ENCODE data around the gene CDKAL1. TPM values are rescaled to one million over a fixed set of nuclear protein-coding genes. Genes with fewer than 3 reads are reported as not detected.
"Not testable (repeated sequence)": the region's sequence is repeated elsewhere in the genome, so short reads cannot be mapped to it uniquely, and the experiment has no call there.

The CDKAL1 gene
- total RNA-seq, 2 donors from 2014 or later, result 12.1 to 19.0 TPM

DNA sequence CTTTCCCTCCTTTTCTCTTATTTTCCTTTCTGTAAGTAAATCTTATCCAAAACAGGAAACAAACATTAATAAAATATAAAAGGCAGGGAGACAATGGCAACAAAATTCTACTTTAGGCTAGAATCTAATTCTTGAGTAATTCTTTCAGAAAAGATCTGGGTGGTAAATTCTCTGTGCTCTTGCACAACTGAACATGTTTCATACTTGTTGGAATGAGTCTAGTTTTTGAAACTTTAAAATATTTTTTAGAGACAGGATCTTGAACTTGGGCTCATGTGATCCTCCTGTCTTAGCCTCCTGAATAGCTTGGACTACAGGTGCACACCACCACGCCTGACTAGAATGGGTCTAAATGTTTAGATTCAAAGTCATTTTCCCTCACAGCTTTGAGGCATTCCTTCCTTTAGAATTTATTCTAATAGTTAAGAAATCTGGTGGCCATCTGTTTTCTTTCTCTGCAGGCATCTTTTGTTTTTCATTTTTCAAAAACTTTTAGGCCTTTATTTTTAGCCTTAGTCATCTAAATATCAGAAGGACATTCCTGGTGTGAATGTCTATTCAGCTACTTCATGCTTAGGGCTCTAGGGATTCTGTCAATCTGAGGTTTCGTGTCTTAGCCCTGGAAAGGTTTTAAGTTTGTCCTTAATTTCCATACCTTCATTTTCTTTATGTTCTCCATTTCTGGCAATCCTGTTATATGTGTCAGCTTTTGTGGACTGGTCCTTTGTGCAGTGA is 76.5 kb downstream of the CDKAL1 start:
- Histone ChIP-seq H3K9me3 (no peaks in the 10 kb centered on the region), H3K27ac (no peak overlapping the region), H3K4me1 (replicated peaks) (no peaks in the 10 kb centered on the region), H3K36me3 (no peaks in the 10 kb centered on the region), H3K27me3 (replicated peaks; ENCODE audit: insufficient read depth) (no peaks in the 10 kb centered on the region), H3K4me3 (no peak overlapping the region)
- WGBS, result 97% methylated on average over 2 of the region's 2 CpGs
- intact Hi-C loops (cut with DNase I), result no loop called here
- no peak for DNase-seq (ENCODE audit: low spot score)
- TF ChIP-seq, protein P1, sequence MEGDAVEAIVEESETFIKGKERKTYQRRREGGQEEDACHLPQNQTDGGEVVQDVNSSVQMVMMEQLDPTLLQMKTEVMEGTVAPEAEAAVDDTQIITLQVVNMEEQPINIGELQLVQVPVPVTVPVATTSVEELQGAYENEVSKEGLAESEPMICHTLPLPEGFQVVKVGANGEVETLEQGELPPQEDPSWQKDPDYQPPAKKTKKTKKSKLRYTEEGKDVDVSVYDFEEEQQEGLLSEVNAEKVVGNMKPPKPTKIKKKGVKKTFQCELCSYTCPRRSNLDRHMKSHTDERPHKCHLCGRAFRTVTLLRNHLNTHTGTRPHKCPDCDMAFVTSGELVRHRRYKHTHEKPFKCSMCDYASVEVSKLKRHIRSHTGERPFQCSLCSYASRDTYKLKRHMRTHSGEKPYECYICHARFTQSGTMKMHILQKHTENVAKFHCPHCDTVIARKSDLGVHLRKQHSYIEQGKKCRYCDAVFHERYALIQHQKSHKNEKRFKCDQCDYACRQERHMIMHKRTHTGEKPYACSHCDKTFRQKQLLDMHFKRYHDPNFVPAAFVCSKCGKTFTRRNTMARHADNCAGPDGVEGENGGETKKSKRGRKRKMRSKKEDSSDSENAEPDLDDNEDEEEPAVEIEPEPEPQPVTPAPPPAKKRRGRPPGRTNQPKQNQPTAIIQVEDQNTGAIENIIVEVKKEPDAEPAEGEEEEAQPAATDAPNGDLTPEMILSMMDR (IDR thresholded peaks at IDR 0.05), result no peak
- TF ChIP-seq POLR2A (IDR thresholded peaks at IDR 0.05) (no peak), POLR2AphosphoS5 (IDR thresholded peaks at IDR 0.05) (no peak)

DNA sequence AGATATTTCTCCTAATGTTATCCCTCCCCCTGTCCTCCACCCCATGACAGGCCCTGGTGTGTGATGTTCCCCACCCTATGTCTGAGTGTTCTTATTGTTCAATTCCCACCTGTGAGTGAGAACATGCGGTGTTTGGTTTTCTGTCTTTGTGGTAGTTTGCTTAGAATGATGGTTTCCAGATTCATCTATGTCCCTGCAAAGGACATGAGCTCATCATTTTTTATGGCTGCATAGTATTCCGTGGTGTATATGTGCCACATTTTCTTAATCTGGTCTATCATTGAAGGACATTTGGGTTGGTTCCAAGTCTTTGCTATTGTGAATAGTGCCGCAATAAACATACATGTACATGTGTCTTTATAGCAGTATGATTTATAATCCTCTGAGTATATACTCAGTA is 83.3 kb downstream of the CDKAL1 start:
- H3K27me3 ChIP-seq (replicated peaks; ENCODE audit: insufficient read depth); DNase-seq (ENCODE audit: low spot score); H3K4me1 ChIP-seq (replicated peaks); H3K27ac ChIP-seq; intact Hi-C loops (cut with DNase I); H3K9me3 ChIP-seq; H3K4me3 ChIP-seq; H3K36me3 ChIP-seq: not testable (repeated sequence)
- WGBS, result 90% methylated on average over 3 of the region's 3 CpGs

DNA sequence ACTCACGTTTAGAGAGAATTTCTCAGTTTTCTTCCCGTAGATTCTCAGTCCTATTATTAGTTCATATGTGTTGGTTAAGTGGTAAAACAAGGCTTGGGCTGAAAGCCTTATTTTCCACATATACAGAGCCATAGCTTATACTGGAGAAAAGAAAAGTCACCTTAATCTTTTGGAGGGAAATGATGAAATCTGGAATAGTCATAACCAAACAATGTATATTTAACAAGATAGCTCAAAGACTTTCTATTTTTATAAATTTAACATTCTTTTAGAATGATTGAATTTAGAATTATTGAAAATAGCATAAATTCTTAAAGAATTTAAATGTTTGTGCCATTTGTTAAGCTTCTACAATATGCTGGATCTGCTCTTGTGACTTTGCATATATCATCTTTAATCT is 85.8 kb downstream of the CDKAL1 start:
- intact Hi-C loops (cut with DNase I), result no loop called here
- Histone ChIP-seq H3K27ac (no peak overlapping the region), H3K4me3 (no peak overlapping the region), H3K9me3 (no peaks in the 10 kb centered on the region), H3K27me3 (replicated peaks; ENCODE audit: insufficient read depth) (no peaks in the 10 kb centered on the region), H3K4me1 (replicated peaks) (no peaks in the 10 kb centered on the region), H3K36me3 (no peaks in the 10 kb centered on the region)
- DNase-seq (ENCODE audit: low spot score), result no peak
- TF ChIP-seq POLR2A (IDR thresholded peaks at IDR 0.05) (no peak), POLR2AphosphoS5 (IDR thresholded peaks at IDR 0.05) (no peak)
- TF ChIP-seq, protein P1 (IDR thresholded peaks at IDR 0.05), result no peak
- 81% methylated on average over 2 of the region's 2 CpGs for WGBS

DNA sequence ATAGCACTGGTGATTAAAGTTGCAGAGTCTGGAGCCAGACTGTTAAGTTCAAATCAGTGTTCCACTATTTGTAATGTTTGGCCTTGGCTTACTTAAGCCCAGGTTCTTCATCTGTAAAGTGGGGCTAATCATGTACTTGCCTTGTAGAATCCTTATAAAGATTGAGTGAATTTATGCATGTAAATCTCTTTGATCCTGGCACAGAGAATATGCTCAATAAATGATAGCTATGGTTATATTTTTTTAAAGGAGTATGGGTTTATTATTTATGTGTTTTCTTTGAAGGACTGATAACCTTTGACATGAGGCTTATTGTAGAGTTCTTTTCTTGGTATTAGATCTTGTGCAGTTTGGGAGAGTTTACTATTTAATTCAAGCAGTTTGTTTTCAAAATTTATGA is 89.5 kb downstream of the CDKAL1 start:
- TF ChIP-seq, protein P1 (IDR thresholded peaks at IDR 0.05), result no peak
- TF ChIP-seq POLR2AphosphoS5 (IDR thresholded peaks at IDR 0.05) (no peak), POLR2A (IDR thresholded peaks at IDR 0.05) (no peak)
- Histone ChIP-seq H3K4me3 (no peak overlapping the region), H3K27me3 (replicated peaks; ENCODE audit: insufficient read depth) (no peaks in the 10 kb centered on the region), H3K36me3 (no peaks in the 10 kb centered on the region), H3K4me1 (replicated peaks) (no peaks in the 10 kb centered on the region), H3K27ac (no peak overlapping the region), H3K9me3 (no peaks in the 10 kb centered on the region)
- intact Hi-C loops (cut with DNase I), result no loop called here
- no peak for DNase-seq (ENCODE audit: low spot score)

DNA sequence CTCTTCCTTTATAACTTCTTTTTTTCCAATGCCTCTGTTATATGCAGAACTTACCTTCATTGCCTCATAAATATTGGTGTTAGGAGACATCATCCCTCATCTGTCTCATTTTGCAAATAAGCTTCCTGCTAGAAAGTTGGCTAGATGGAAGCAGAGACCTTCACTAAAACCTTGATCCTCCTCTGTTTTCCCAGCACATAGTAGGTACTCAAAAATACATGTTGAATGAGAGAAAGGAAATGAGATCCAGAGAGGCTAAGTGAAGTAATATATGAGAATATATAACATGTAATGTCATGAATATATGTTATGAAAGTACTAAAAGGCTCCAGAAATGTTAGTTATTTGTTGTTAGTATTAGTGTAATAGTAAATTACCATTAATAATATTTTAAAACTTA is 91.9 kb downstream of the CDKAL1 start:
- Histone ChIP-seq H3K27me3 (replicated peaks; ENCODE audit: insufficient read depth) (no peaks in the 10 kb centered on the region), H3K9me3 (no peaks in the 10 kb centered on the region), H3K36me3 (no peaks in the 10 kb centered on the region), H3K4me3 (no peak overlapping the region), H3K4me1 (replicated peaks) (no peaks in the 10 kb centered on the region), H3K27ac (no peak overlapping the region)
- TF ChIP-seq POLR2AphosphoS5 (IDR thresholded peaks at IDR 0.05) (no peak), POLR2A (IDR thresholded peaks at IDR 0.05) (no peak)
- TF ChIP-seq, protein P1 (IDR thresholded peaks at IDR 0.05), result no peak
- DNase-seq (ENCODE audit: low spot score), result no peak
- intact Hi-C loops (cut with DNase I), result no loop called here

Measured in prostate gland (tissue), 2 donors.